B cell (primary cell): ENCODE measurements around the gene ADAMTS14. TPM values are rescaled to one million over a fixed set of nuclear protein-coding genes. Genes with fewer than 3 reads are reported as not detected.

Experiments
- ATAC-seq: fragments of 200-7000 bp; cut with Tn5 transposase; one replicate; pipeline ENCODE4 v1.10.0; 2021; ENCODE audit warnings: low read depth, mild to moderate bottlenecking, moderate number of reproducible peaks, moderate library complexity
- CTCF ChIA-PET: fragments of 350-600 bp; sonication (Branson Sonifier 250); formaldehyde crosslinking; loops from one replicate; lab custom pipeline; 2021; ENCODE audit warnings: antibody characterized with exemption, inconsistent platforms; lab: Charles Lee
- POLR2A ChIA-PET: fragments of 350-600 bp; sonication (Branson Sonifier 250); formaldehyde crosslinking; loops from one replicate; lab custom pipeline; 2021; ENCODE audit warnings: antibody characterized with exemption; lab: Charles Lee
- DNase-seq: peaks from one replicate; pipeline ENCODE4 v3.0.0; 2013
- H2AFZ ChIP-seq: 2 replicates; pipeline ENCODE4 v1.6.1; 2012; ENCODE audit warnings: mild to moderate bottlenecking, low read depth, low read length; ENCODE audit not compliant: insufficient read depth, poor library complexity, severe bottlenecking
- H3K27ac ChIP-seq, 2 donors: 1 replicate in 1 of 2; 2 replicates in 1 of 2; pipeline ENCODE4 v1.5.1; 2012 to 2013; ENCODE audit warnings: low read length in 2 of 2, mild to moderate bottlenecking in 2 of 2, moderate library complexity in 1 of 2
- H3K27me3 ChIP-seq, 4 experiments: fragments of 200-600 bp in 1 of 4; sonication (generic) in 1 of 4; replicated peaks in 1 of 4; 1 replicate in 2 of 4; 2 replicates in 2 of 4; pipeline versions ENCODE4 v1.6.1 to v1.7.0; 2013 to 2016; ENCODE audit warnings: low read length in 3 of 4, mild to moderate bottlenecking in 2 of 4, mixed read lengths in 1 of 4, moderate library complexity in 1 of 4; ENCODE audit not compliant: insufficient read depth in 4 of 4, control insufficient read depth in 3 of 4; ENCODE audit errors: control extremely low read depth in 1 of 4
- H3K36me3 ChIP-seq, 2 experiments: replicated peaks in 1 of 2; 1 replicate in 1 of 2; 2 replicates in 1 of 2; pipeline versions ENCODE4 v1.6.1 to v1.7.1; 2013; ENCODE audit warnings: low read length in 1 of 2; ENCODE audit not compliant: insufficient read depth in 2 of 2, control insufficient read depth in 1 of 2; ENCODE audit errors: control extremely low read depth in 1 of 2, extremely low read depth in 1 of 2
- H3K4me1 ChIP-seq, 2 donors: fragments of 200-600 bp in 1 of 2; sonication (generic) in 1 of 2; 1 replicate in 1 of 2; 2 replicates in 1 of 2; pipeline versions ENCODE4 v1.5.1 to v1.6.1; 2013 to 2017; ENCODE audit warnings: low read length in 2 of 2; ENCODE audit not compliant: control insufficient read depth in 2 of 2, insufficient read depth in 2 of 2
- H3K4me2 ChIP-seq: replicated peaks from 2 replicates; pipeline ENCODE3; 2012; ENCODE audit warnings: mild to moderate bottlenecking, low read depth, low read length; ENCODE audit not compliant: poor library complexity, severe bottlenecking
- H3K4me3 ChIP-seq, 5 experiments: fragments of 200-600 bp in 1 of 5; sonication (generic) in 1 of 5; 1 replicate in 3 of 5; 2 replicates in 2 of 5; pipeline versions ENCODE4 v1.5.1 to v1.7.0; 2011 to 2016; ENCODE audit warnings: low read length in 4 of 5, mild to moderate bottlenecking in 4 of 5, low read depth in 2 of 5, control low read depth in 1 of 5, moderate library complexity in 1 of 5; ENCODE audit not compliant: insufficient read depth in 1 of 5; ENCODE audit errors: control extremely low read depth in 1 of 5, extremely low read depth in 1 of 5
- H3K79me2 ChIP-seq: fragments of 200-600 bp; sonication (generic); one replicate; pipeline ENCODE4 v1.6.0; 2016; ENCODE audit warnings: low read length; ENCODE audit not compliant: control insufficient read depth, insufficient read depth
- H3K9ac ChIP-seq: fragments of 200-600 bp; sonication (generic); 2 replicates; pipeline ENCODE4 v1.6.1; 2017; ENCODE audit warnings: mild to moderate bottlenecking, low read length, moderate library complexity
- H3K9me3 ChIP-seq, 3 donors: one replicate each; pipeline versions ENCODE4 v1.6.1 to v1.7.1; 2013; ENCODE audit warnings: low read length in 2 of 3; ENCODE audit not compliant: control insufficient read depth in 2 of 3, insufficient read depth in 1 of 3; ENCODE audit errors: control extremely low read depth in 1 of 3
- H4K20me1 ChIP-seq: 2 replicates; pipeline ENCODE4 v1.6.0; 2012; ENCODE audit warnings: mild to moderate bottlenecking, low read length; ENCODE audit not compliant: insufficient read depth, control insufficient read depth, poor library complexity, severe bottlenecking
- H3K27ac Mint-ChIP-seq: one replicate; pipeline ENCODE4 v1.8.0; 2021; ENCODE audit warnings: mixed read lengths
- H3K27me3 Mint-ChIP-seq: one replicate; pipeline ENCODE4 v1.8.0; 2021; ENCODE audit warnings: mixed read lengths
- H3K4me1 Mint-ChIP-seq: one replicate; pipeline ENCODE4 v1.8.0; 2021; ENCODE audit warnings: mixed read lengths
- H3K4me3 Mint-ChIP-seq: one replicate; pipeline ENCODE4 v1.8.0; 2021; ENCODE audit warnings: mixed read lengths
- H3K9me3 Mint-ChIP-seq: one replicate; pipeline ENCODE4 v1.8.0; 2022; ENCODE audit warnings: mixed read lengths; ENCODE audit not compliant: insufficient read depth
- CTCF ChIP-seq: fragments of 200-600 bp; IDR thresholded peaks from one replicate; pipeline ENCODE4 v1.8.0; 2022; ENCODE audit warnings: antibody characterized with exemption, mild to moderate bottlenecking
- EZH2 ChIP-seq: IDR thresholded peaks from 2 replicates; pipeline ENCODE4 v1.6.1; 2012; ENCODE audit warnings: borderline replicate concordance, low read depth, mild to moderate bottlenecking, moderate library complexity, low read length; ENCODE audit not compliant: insufficient read depth, poor library complexity, severe bottlenecking
- WGBS: methylation state at CpG from one replicate; pipeline ENCODE4 v1.1.5; 2013; ENCODE audit warnings: missing lambda C conversion rate; ENCODE audit not compliant: insufficient coverage; 5-methylcytosine and 5-hydroxymethylcytosine counted together
- intact Hi-C: fragments of 100-400 bp; cut with micrococcal nuclease; formaldehyde crosslinking; loops from one replicate; pipeline ENCODE4 v1.10.0; 2022
- polyA plus RNA-seq: library from polyadenylated mRNA; depleted of rRNA; stranded (reverse); fragments of >200 nt; gene quantifications from 2 replicates; pipeline ENCODE4 v1.2.3, GENCODE V29; 2012
- total RNA-seq, 2 donors: library from RNA; stranded (reverse); fragments of 120-200 nt in 1 of 2; gene quantifications; 1 replicate in 1 of 2; 2 replicates in 1 of 2; pipeline versions ENCODE4 v1.2.3 to v1.2.4, GENCODE V29; 2013 to 2022

The ADAMTS14 gene
- total and polyA plus RNA-seq, 2 donors (not counting 1 experiment from before 2014, with no cell fraction given): not detected

GRCh38 chr10:70674560-70675495 lies 2.5 kb downstream of the ADAMTS14 start:
- H3K4me2 ChIP-seq: no peak overlapping the region
- H3K27ac Mint-ChIP-seq: no peak overlapping the region
- no peaks in the 10 kb centered on the region for H3K79me2 ChIP-seq
- DNase-seq (no peak), ATAC-seq (no peak)
- H3K36me3 ChIP-seq: no peaks in the 10 kb centered on the region
- H3K4me3 Mint-ChIP-seq: no peak overlapping the region
- CTCF ChIA-PET: no interaction called here
- H3K4me1 Mint-ChIP-seq: peaks cover 10% of the 10 kb centered on the region
- H3K9ac ChIP-seq: no peak overlapping the region
- H3K27me3 Mint-ChIP-seq: peaks cover 50% of the 10 kb centered on the region
- H4K20me1 ChIP-seq: no peaks in the 10 kb centered on the region
- H3K27ac ChIP-seq: no peak overlapping the region
- peaks cover 0 to 18% (median 4%) of the 10 kb centered on the region in 4 experiments for H3K27me3 ChIP-seq
- H3K4me3 ChIP-seq: no peak overlapping the region
- intact Hi-C loops: no loop called here
- H2AFZ ChIP-seq: no peak overlapping the region
- H3K9me3 Mint-ChIP-seq: no peaks in the 10 kb centered on the region
- POLR2A ChIA-PET: no interaction called here
- 96% methylated on average over 21 of the region's 24 CpGs for WGBS
- H3K9me3 ChIP-seq: no peaks in the 10 kb centered on the region
- TF ChIP-seq EZH2 (no peak), CTCF (no peak)
- H3K4me1 ChIP-seq: peaks cover 0 to 6% of the 10 kb centered on the region in 2 donors
